Fibroblast of skin of left biceps (primary cell): Measurements from ENCODE around the gene KRTAP12-3.
"Not testable (repeated sequence)": the region's sequence is repeated elsewhere in the genome, so short reads cannot be mapped to it uniquely, and the experiment has no call there.

Experiments used
- DNase-seq, 2 experiments: peaks; one replicate each; pipeline ENCODE4 v3.0.0-alpha.2; 2013; ENCODE audit warnings: low read depth in 2 of 2

The KRTAP12-3 gene

DNA sequence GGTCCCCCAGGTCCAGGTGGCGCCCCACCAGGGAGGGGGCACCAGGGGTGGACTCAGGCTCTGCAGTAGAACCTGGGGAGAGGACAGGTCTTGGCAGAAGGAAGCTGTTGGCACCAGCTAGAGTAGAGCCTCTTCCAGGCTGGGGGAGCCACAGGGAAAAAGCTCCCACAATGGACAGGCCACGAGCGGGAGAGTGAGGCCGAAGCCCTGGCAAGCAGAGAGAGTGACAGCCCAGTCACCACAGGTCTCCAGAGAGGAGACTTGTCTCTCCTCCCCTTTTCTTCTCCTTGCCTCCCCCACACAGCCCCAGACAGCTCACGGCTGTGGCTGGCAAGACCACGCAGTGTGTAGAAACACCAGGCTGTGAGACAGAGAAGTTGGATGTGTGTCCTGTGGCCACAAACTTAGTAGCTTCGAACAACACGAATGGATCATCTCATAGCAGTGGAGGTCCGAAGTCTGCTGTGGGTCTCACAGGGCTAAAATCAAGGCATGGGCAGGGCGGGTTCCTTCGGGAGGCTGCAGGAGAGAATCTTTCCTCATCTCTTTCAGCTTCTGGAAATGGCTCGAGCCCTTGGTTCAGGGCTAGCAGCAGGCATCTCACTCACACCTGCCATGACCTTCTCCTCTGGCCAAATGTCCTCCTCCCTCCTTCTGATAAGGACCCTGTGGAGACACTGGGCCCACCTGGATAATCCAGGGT lies 6.6 kb upstream of the KRTAP12-3 start:
- no peak for DNase-seq

DNA sequence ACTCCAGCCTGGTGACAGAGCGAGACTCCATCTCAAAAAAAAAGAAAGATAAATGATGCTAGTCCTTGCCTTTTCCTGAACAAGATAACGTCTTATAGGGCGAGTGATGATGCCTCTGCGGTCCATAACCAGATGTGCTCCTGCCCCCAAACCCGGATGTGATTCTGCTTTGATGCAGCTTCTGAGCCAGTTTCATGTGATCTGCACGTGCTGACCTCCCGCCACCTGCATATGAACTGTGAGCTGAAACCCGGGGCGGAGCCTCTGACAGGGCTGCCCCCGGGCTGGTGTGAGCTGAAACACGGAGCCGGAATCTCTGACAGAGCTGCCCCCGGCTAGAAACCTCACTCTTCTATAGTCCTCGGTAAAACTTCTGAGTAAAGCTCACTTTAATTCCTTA lies 4.6 kb upstream of the KRTAP12-3 start:
- no peak for DNase-seq

DNA sequence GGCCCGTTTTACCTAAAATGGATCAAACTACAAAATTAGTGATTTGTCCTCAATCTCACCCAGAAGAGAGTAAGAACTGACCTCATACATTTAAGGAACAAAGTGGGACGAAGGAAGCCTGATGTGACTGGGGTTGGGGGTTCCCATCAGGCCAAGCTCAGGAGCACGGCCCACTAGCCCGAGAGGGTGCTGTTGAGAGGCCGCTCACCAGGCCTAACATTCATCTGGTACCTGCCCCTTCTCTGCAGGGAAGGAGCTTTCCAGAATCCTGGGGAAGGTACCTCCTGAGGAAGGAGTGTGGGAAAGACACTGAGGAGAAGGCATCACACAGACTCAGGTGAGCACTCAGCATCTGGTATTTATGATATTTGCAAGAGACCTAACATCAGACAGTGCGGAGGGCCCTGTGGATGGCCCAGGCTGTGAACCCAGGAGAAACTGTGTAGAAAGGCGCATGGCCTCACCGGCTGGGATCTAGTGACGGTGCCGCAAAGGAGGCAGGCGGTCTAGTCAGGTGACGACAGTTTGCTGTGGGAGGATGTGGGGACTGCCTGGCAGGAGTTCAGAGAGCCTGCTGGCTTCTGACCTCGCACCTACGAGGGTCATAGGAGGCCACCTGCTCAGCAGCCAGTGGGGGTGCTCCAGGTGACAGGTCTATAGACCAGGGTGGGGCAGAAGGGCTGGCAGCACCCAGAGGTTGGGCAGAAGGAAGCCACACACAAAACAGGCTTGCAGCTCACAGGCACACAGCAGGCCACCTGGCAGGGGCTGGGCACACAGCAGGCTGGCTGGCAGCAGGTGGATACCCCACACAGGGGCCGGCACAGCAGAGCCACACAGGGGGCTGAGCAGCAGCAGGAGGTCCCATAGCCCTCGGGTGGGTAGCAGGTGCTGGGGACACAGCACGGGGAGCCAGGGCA lies 3.8 kb upstream of the KRTAP12-3 start:
- DNase-seq, result no peak

DNA sequence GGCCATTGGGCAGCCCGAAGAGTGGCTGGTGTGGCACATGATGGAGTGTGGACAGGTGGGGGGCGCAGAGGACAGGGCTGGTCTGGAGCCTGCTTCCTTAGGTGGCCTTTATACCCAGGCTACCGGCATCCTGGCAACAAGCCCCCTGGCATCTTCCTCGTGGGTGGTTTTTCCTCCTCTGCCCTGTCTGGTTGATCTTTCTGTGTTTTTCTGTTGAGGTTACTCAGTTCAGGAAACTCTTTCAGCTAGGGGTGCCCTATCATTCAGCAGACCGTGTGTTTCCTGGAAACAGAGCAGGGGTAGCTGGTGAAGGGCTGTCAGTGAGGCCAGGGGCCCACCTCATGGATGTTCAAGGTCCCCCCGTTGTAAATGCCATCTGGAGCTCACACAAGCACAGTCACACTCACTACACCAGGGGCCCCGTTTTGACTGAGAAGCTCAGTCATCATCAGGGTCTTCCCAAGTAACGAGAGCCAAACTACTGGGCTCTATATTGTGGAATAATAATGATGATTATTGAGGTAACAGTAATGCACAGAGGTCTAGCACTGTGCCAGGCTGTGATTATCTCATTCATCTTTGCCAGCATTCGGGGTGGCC lies 3.1 kb upstream of the KRTAP12-3 start, which contains the start of gene KRTAP12-4:
TSS of gene KRTAP12-4 (minus strand) at position 84 of the 600 bp plus-strand sequence. CDS start at position 39, 45 bp downstream.
- no peak for DNase-seq

DNA sequence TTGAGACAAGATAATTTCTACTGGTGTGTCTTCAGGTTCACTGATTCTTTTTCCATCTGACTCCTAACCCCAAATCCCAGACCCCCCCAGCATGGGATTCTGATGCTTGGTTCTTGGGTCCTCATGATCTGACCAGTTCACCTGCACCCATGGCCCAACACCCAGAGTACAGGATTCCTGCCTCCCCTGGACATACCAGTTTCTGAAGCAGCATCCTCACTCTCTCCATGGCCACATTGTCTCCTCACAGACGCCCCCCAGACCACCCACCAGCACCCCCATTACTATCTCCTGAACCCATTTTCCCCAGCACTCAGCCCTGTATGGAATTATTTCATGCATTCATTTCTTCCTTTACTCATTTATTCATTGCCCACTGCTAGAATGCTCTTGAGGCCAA lies 864 bp upstream of the KRTAP12-3 start:
- no peak for DNase-seq

DNA sequence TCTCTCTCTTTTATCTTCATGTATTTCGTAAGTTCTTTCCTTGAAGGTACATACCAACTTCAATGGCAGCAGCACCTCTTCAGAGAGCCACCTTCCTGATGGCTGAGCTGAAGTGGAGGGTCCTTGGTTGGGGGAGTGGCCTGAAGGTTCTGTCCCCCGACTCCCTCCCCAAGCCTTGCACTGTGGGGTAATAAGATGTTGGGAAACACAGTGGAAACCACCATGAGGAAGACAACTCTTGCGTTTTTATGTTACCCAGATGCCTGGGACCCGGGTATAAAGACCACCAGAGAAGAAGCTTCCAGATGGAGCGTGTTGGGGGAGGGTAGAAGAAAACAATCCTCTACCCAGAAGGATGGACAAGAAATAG lies 794 bp downstream of the KRTAP12-3 start:
- no peak for DNase-seq

DNA sequence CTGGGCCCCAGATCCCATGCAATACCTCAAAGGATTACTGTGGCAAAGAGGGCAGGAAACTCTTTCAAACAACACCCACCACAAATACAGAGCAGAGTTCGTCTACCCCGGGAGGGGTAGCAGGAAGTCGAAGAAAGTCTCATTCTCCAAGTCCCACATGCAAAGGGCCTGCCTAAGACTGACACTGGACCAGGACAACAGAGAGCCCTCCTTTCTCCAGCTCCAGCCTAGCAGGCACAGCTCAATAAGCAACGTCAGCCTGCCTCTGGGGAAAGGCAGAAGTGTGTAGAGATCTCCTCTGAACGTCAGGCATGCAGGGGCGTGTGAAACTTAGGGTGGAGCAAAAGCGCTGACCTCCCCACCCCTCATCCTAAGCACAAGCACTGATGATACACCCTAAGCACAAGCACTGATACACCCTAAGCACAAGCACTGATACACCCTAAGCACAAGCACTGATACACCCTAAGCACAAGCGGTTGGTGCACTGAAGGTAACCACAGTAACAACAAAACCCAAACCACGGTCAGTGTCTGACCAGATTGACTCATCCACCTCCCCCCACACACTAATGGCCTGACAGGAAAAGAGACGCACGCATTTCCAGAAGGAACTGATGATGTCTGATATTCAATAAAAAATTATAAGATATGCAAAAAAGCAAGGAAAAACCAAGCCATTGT lies 1.3 kb downstream of the KRTAP12-3 start:
- no peak for DNase-seq

DNA sequence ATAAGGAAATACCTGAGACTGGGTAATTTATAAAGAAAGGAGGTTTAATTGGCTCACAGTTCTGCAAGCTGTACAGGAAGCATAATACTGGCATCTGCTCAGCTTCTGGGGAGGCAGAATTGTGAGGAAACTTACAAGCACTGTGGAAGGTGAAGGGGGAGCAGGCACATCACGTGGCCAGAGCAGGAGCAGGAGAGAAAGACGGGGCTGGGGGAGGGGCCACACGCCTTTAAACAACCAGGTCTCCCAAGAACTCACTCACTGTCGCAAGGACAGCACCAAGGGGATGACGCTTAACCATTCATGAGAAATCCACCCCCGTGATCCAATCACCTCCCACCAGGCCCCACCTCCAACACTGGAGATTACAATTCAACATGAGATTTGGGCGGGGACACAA lies 3.8 kb downstream of the KRTAP12-3 start:
- not testable (repeated sequence) for DNase-seq

DNA sequence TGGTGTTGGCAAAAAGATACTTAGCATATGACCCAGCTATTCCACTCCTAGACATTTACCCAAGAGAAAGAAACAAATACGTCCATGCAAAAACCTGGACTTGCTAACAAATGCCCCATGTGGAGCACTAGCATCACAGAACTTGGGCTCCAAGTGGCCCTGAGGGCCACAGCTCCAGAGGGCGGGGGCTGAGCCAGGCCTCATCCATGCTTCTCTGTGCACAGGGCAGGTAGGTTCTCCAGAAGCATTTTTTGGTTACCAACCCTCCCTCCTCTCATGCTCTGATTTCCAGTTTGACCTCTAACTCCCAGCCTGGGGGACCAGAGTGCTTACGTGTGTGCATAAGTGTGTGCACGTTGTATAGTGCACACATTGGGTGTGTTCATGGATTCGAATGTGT lies 7.0 kb downstream of the KRTAP12-3 start:
- no peak for DNase-seq

DNA sequence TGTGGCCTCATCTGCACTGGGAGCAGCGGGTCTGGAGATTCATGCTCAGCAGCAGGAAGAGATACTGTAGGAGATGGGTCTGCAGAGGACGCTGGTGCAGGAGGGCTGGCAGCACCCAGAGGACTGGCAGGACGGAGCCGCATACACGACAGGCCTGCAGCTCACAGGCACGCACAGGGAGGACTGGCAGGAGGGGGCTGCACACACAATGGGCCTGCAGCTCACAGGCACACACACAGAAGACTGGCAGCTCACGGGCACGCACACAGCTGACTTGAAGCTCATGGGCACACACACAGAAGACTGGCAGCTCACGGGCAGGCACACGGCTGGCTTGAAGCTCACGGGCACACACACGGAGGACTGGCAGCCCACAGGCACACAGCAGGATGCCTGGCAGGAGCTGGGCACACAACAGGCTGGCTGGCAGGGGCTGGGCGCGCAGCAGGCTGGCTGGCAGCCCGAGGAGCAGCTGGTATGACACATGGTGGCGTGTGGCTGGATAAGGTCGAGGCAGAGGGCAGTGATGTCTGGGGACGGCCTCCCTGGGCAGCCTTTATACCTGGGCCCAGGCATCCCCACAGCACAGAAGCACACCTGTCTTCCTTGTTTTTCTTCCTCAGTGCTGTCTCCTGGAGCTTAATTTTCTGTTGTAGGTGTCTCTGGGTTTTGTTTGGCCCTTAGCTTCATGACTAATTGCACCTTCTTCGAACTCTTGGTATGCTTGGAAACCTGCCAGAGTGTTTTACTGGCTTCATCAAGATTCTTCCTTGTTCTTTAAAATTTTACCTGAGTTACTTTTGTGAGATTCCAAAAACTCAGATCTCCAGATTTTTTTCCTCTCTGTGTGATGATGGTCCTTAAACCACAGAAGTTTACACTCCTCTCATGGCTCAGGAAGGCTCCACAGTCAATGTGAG lies 8.9 kb downstream of the KRTAP12-3 start, which contains the start of gene KRTAP12-2:
TSS of gene KRTAP12-2 (minus strand) at position 527 of the 920 bp plus-strand sequence. CDS start at position 486, 41 bp downstream.
- no peak for DNase-seq

DNA sequence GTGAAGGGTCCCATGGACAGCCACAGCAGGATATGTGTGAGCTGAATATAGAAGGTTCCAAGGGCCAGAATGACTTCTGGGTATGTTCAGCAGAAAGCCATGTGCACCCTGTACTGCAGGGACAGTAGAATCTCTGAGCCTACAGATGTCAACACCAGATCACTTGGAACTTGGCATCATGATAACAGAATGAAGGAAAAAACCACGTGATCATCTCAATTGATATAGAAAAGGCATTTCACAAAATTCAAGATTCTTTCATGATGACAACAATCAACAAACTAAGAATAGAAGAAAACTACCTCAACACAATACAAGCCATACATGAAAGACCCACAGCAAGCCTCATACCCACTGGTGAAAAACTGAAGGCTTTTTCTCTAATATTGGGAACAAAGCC lies 9.9 kb downstream of the KRTAP12-3 start:
- DNase-seq, result no peak

DNA sequence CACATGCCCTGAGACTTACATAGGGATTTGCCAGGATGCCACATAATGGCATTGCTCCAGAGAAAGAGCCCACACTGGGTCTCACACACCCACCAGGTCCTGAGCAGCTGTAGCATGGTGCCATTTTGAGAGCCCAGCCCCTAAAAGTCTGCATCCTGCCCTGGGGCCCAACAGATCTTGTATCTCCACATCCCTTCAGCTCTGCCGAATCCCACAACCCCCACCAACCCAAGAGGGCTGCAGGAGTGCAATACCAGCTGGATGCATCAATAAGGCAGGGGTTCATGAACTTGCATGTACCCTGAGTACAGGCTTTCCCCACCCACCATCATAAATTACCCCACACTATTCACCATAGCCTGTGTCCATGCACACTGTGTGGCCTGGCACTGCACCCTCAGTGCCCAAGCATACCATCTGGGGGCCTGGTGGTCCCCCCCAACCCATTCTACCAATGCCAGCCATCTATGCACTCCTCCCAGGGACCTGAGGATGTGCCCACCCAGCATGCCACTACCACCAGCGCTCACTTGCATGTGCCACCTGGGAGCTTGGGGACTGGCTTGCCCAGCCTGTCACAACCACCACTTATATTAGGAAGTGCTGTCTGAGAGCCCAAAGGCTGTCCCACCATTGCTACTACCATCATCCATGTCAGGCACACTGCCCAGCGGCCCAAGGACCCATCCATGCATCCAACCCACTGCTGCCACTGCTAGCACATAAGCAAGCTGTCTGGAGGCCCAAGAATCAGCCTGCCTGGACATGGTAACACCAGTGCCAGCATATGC lies 13.1 kb downstream of the KRTAP12-3 start:
- no peak for DNase-seq

DNA sequence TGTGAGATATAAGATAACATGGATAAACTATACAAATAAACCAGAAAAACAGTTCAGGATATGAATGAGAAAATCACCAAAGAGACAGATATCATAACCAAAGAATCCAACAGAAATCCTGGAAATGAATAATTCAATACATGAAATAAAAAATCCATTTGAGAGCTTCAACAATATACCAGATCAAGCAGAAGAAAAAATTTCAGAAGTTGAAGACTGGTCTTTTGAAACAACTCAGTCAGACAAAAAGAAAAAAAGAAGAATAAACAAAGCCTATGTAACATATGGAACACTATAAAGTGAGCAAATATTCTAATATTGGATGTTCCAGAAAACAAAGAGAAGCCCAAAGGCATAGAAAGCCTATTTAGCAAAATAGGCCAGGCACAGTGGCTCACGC lies 14.2 kb downstream of the KRTAP12-3 start:
- no peak for DNase-seq

DNA sequence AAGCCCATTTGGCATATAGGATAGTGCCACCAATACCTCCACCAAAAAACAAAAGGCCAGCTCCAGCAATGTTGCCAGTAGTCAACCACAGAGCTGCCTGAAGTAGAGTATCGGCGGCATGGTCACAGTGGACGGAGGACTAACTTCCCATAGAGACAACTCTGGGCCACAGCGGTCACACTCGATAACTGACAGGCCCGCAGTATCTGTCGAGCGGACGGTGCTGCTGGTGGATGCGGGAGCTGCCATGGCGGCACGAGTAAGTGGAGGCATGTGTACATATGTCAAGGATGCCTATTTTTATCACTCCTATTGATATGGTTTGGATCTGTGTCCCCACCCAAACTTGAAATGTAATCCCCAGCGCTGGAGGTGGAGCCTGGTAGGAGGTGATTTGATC lies 20.1 kb downstream of the KRTAP12-3 start:
- no peak for DNase-seq

DNA sequence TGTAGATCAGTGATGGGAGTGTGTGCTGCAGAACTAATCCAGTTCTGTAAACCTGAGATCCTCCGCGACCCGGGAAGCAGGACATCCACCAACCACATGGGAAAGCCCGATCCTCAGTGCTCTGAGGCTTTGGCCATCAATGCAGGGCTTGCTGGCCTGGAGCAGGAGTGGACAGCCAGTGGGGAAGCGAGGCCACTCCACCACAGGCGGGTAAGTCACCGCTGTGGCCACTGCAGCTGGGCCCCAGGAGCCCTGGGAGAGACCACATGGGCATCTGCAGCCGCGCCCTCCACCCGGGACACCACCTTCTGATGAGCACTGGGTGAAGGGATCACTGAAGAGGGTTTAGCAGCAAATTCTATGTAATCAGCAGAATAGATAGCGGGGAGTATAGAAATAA lies 23.4 kb downstream of the KRTAP12-3 start:
- DNase-seq, result no peak

DNA sequence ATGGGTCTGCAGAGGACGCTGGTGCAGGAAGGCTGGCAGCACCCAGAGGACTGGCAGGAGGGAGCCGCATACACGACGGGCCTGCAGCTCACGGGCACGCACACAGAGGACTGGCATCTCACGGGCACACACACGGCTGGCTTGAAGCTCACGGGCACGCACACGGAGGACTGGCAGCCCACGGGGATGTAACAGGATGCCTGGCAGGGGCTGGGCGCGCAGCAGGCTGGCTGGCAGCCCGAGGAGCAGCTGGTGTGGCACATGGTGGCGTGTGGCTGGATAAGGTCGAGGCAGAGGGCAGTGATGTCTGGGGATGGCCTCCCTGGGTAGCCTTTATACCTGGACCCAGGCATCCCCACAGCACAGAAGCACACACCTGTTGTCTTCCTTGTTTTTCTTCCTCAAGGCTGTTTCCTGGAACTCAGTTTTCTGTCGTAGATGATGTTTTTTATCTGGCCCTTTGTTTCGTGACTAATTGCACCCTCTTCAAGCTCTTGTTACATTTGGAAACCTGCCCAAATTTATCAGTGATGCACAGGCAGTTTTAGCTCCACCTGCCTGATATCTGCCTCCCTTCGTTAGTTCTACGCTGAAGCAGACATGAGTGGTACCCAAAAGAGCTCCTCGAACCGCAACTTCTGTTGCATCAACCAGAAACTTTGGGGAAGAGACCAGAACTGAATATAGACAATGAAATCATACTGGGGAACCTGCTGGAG lies 24.3 kb downstream of the KRTAP12-3 start, which contains the start of gene KRTAP12-1:
TSS of gene KRTAP12-1 (minus strand) at position 303 of the 719 bp plus-strand sequence. CDS start at position 263, 40 bp downstream.
- no peak for DNase-seq

DNA sequence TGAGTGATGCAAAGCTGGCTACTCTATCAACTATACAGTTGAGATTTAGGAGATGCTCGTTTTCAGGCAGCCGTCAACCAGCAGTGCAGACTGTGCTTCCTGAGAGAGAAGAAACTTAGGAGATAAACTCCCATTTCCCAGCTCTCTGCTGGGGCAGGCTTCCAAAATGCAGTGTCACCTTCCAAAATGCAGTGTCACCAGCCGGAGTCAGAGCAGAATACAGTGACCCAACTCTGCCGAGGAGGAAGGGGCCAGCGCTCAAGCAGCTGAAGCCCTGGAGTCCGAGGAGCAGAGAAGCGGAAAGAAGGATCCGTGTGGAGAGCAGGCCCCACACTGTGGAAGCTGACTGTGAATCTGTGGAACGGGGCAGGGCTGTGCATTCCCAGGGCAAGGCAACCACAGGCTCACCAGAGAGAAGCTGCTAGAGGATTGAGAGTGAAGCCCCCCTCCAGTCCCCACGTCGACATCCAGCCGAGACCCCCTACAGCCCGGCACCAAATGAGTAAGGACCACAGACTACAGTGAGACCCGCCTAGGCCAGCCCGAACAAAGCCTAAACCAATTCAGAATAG lies 24.9 kb downstream of the KRTAP12-3 start:
- DNase-seq, result no peak

DNA sequence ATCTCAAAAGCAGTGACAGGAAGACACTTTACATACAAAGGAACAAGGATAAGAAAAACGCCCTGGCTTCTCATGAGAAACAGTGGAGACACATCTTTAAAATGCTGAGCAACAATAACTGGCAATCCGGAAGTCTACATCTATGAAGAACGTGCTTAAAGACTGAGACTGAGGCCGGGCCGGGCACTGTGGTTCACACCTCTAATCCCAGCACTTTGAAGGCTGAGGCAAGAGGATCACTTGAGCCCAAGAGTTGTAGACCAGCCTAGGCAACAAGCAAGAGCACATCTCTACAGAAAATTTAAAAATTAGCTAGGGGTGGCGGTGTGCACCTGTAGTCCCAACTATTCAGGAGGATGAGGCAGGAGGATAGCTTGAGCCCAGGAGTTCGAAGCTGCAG lies 26.3 kb downstream of the KRTAP12-3 start:
- no peak for DNase-seq

DNA sequence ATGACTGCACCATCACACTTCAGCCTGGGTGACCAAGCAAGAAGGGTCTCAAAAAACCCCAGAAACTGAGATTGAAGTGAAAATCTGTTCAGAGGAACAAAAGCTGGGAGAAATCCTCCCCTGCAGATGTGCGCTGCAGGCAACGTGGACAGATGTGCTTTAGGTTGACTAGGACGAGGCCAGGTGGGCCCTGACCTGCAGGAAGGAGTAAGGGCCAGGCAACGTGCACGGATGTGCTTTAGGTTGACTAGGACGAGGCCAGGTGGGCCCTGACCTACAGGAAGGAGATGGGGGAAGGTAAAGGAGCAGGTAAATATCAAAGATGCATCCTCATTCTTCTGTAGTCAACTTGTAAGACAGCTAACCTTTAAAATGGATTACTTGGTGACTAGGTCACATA lies 26.8 kb downstream of the KRTAP12-3 start:
- no peak for DNase-seq
